GM12878 (cell line): Measurements from ENCODE around the gene ACTR5. TPM values are rescaled to one million over a fixed set of nuclear protein-coding genes. Genes with fewer than 3 reads are reported as not detected.

ENCODE experiments used
- ATAC-seq: fragments of 200-7000 bp; cut with Tn5 transposase; 3 replicates; pipeline ENCODE4 v1.9.1; 2020; ENCODE audit warnings: mild to moderate bottlenecking, moderate library complexity
- BruUV-seq: library from RNA; stranded (reverse); fragments of 400-500 nt; replicated peaks from 2 replicates; lab custom pipeline; 2021; lab: Mats Ljungman, UMichigan
- CTCF ChIA-PET: fragments of 300-600 bp; sonication (Branson Sonifier 250); formaldehyde crosslinking; extraction: SDS; loops from one replicate; lab custom pipeline; 2021; ENCODE audit warnings: inconsistent platforms; lab: Yijun Ruan, JAX
- POLR2A ChIA-PET: fragments of 350-600 bp; formaldehyde crosslinking; extraction: SDS; loops from one replicate; lab custom pipeline; 2021; ENCODE audit warnings: inconsistent platforms; lab: Charles Lee
- RAD21 ChIA-PET: fragments of 300-600 bp; sonication (Branson Sonifier 250); formaldehyde crosslinking; loops from one replicate; lab custom pipeline; 2023; ENCODE audit warnings: antibody characterized with exemption; ENCODE audit not compliant: unreplicated experiment; lab: Charles Lee
- SMC1A ChIA-PET: fragments of 300-600 bp; sonication (Branson Sonifier 250); formaldehyde crosslinking; loops from one replicate; lab custom pipeline; 2023; ENCODE audit not compliant: unreplicated experiment, uncharacterized antibody; lab: Charles Lee
- DNase-seq: peaks from one replicate; pipeline ENCODE4 v3.0.0-alpha.2; 2011; ENCODE audit warnings: low read depth, low spot score
- FAIRE-seq: peaks from 3 replicates; lab custom pipeline; 2011; peaks lifted over from hg19 to GRCh38; lab: Jason Lieb, UNC
- H2AFZ ChIP-seq: 2 replicates; pipeline ENCODE4 v1.6.0; 2011; ENCODE audit warnings: low read depth, low read length, control low read depth; ENCODE audit not compliant: control insufficient read depth
- H3K27ac ChIP-seq: 2 replicates; pipeline ENCODE4 v1.5.1; 2011; ENCODE audit warnings: control low read depth; ENCODE audit not compliant: control insufficient read depth, insufficient read depth
- H3K27me3 ChIP-seq, 2 experiments: replicated peaks in 1 of 2; 2 replicates each; pipeline versions ENCODE4 v1.6.0 to v1.6.1; 2011; ENCODE audit warnings: low read length in 1 of 2; ENCODE audit not compliant: control insufficient read depth in 2 of 2, insufficient read depth in 2 of 2
- H3K36me3 ChIP-seq, 2 experiments: 2 replicates each; pipeline ENCODE4 v1.5.1; 2011; ENCODE audit warnings: low read length in 1 of 2; ENCODE audit not compliant: control insufficient read depth in 2 of 2, insufficient read depth in 2 of 2
- H3K4me1 ChIP-seq: 2 replicates; pipeline ENCODE4 v1.6.1; 2011; ENCODE audit warnings: mild to moderate bottlenecking, low read length, moderate library complexity, mixed read lengths; ENCODE audit not compliant: control insufficient read depth, insufficient read depth
- H3K4me2 ChIP-seq: 2 replicates; pipeline ENCODE4 v1.6.0; 2011; ENCODE audit warnings: control low read depth; ENCODE audit not compliant: control insufficient read depth, insufficient read depth
- H3K4me3 ChIP-seq: fragments of 200-600 bp; sonication (generic); 2 replicates; pipeline ENCODE4 v1.5.1; 2016
- H3K79me2 ChIP-seq: 2 replicates; pipeline ENCODE4 v1.6.0; 2011; ENCODE audit warnings: low read length; ENCODE audit not compliant: control insufficient read depth, insufficient read depth
- H3K9ac ChIP-seq: 2 replicates; pipeline ENCODE4 v1.8.0; 2011; ENCODE audit warnings: low read length, control low read depth, mixed read lengths; ENCODE audit not compliant: control insufficient read depth, insufficient read depth
- H3K9me3 ChIP-seq: replicated peaks from 3 replicates; pipeline ENCODE4 v1.5.1; 2011; ENCODE audit warnings: mild to moderate bottlenecking, low read length; ENCODE audit not compliant: control insufficient read depth, insufficient read depth
- H4K20me1 ChIP-seq: 2 replicates; pipeline ENCODE4 v1.6.0; 2011; ENCODE audit not compliant: control insufficient read depth, insufficient read depth
- FOS ChIP-seq: IDR thresholded peaks from 3 replicates; pipeline ENCODE4 v1.6.1; 2011; ENCODE audit warnings: borderline replicate concordance; ENCODE audit not compliant: insufficient read length; ENCODE audit errors: extremely low read depth
- JUNB ChIP-seq: IDR thresholded peaks from 2 replicates; pipeline ENCODE4 v1.6.1; 2016; ENCODE audit warnings: antibody characterized with exemption, mild to moderate bottlenecking
- MTA2 ChIP-seq: fragments of 450-650 bp; IDR thresholded peaks from 2 replicates; pipeline ENCODE4 v1.6.1; 2016; ENCODE audit warnings: low read depth, mild to moderate bottlenecking, moderate library complexity
- NBN ChIP-seq: fragments of 450-650 bp; IDR thresholded peaks from 2 replicates; pipeline ENCODE4 v1.6.1; 2016
- POLR2AphosphoS2 ChIP-seq: IDR thresholded peaks from 2 replicates; pipeline ENCODE4 v1.6.1; 2011; ENCODE audit warnings: low read depth, mild to moderate bottlenecking, low read length, improper control_type of control experiment, moderate library complexity
- RAD21 ChIP-seq: IDR thresholded peaks from 2 replicates; pipeline ENCODE4 v1.6.1; 2011; ENCODE audit warnings: mild to moderate bottlenecking, low read depth, low read length, moderate library complexity; ENCODE audit not compliant: insufficient read depth
- SMAD5 ChIP-seq: IDR thresholded peaks from 2 replicates; pipeline ENCODE4 v1.6.1; 2016; ENCODE audit warnings: antibody characterized with exemption, low read depth
- TCF7 ChIP-seq: IDR thresholded peaks from 2 replicates; pipeline ENCODE4 v1.6.1; 2014; ENCODE audit warnings: antibody characterized with exemption, borderline replicate concordance
- WGBS: methylation state at CpG from one replicate; pipeline ENCODE4 v1.1.6; 2016; ENCODE audit warnings: low lambda C conversion rate; ENCODE audit not compliant: insufficient replicate concordance, insufficient coverage; ENCODE audit errors: missing lambda C conversion rate; 5-methylcytosine and 5-hydroxymethylcytosine counted together
- in situ Hi-C: fragments of 300-500 bp; cut with MboI; formaldehyde crosslinking; loops from 9 replicates; pipeline ENCODE4 v1.14.3; 2018; ENCODE audit warnings: mixed read lengths
- intact Hi-C: fragments of 100-400 bp; cut with micrococcal nuclease; formaldehyde crosslinking; loops from one replicate; pipeline ENCODE4 v1.14.2; 2022; ENCODE audit not compliant: unreplicated experiment
- polyA plus RNA-seq, 11 experiments: library from polyadenylated mRNA; depleted of rRNA in 4 of 11; unstranded in 6 of 11; stranded (reverse) in 5 of 11; fragments of >200 nt; fragmentation: Nextera tagmentation in 4 of 11; fragmentation: Illumina TruSeq in 1 of 11; extraction: Ambion mirVana in 4 of 11; extraction: Trizol in 1 of 11; gene quantifications; 1 replicate in 1 of 11; 2 replicates in 10 of 11; pipeline versions ENCODE4 v1.2.1 to v1.2.3, GENCODE V29; 2011 to 2016; ENCODE audit warnings: inconsistent platforms in 2 of 11, missing spikeins in 2 of 11, low read depth in 1 of 11
- total RNA-seq, 4 experiments: library from RNA; depleted of rRNA in 3 of 4; stranded (reverse); fragments of >200 nt in 3 of 4; fragmentation: Illumina TruSeq in 1 of 4; extraction: Trizol in 1 of 4; gene quantifications; 2 replicates each; pipeline versions ENCODE4 v1.2.1 to v1.2.3, GENCODE V29; 2013 to 2021
- TF ChIP-seq, protein P1 (sequence below): IDR thresholded peaks from 2 replicates; pipeline ENCODE4 v1.6.1; 2011; ENCODE audit warnings: low read depth, mild to moderate bottlenecking, low read length, moderate library complexity, borderline replicate concordance; ENCODE audit errors: extremely low read depth
- TF ChIP-seq, protein P2 (sequence below): IDR thresholded peaks from 2 replicates; pipeline ENCODE4 v1.6.1; 2011; ENCODE audit warnings: low read depth, low read length, improper control_type of control experiment, borderline replicate concordance
- TF ChIP-seq, protein P3 (sequence below): IDR thresholded peaks from 2 replicates; pipeline ENCODE4 v1.6.1; 2012; ENCODE audit warnings: low read depth, low read length, improper control_type of control experiment
- TF ChIP-seq, protein P4 (sequence below): fragments of 450-650 bp; IDR thresholded peaks from 2 replicates; pipeline ENCODE4 v1.6.1; 2014; ENCODE audit warnings: mild to moderate bottlenecking

The ACTR5 gene
- total and polyA plus RNA-seq, 10 of the 15 experiments (the other 5 are each of a cell fraction or from before 2014, with no cell fraction given), result 0.52 to 14.7 (median 8.8) TPM

DNA sequence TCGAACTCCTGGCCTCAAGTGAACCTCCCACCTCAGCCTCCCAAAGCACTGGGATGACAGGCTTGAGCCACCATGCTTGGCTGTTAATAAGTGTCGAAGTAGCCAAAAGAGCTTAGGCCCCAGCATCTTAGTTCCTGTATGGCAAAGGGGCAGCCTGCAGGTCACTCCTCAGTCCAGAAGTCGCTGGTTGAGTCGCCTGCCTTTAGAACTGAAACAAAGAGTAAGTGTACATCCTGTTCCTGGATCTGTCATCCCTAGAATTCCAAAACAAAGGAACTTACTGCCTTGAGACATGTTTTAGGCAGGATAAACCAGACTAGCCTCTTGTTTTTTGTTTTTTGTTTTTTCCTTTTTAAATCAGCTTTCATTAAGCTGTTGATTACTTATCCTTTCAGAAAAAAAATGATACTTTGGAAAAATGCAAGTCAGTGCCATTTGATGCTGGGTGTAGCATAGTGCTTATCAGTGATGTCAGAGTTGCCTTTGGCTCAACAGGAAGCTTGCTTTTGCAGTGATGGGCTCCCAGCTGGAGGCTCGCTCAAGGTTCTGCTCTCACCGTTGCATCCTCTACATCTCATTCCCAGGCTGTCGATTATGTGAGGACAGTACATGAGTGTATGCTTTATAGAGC lies 9.0 kb downstream of the ACTR5 start:
- ChIA-PET RAD21 (interaction anchor here (1.3 kb wide), 1 partner anchor 112 kb away, joined by 3 read pairs; no protein-coding TSS in a partner anchor), POLR2A (no interaction called here), CTCF (interaction anchor here (0.8 to 11.2 kb wide), 5 partner anchors 8 to 175 kb away, joined by 3 to 138 read pairs (median 3); no protein-coding TSS in a partner anchor), SMC1A (interaction anchor here (0.6 to 0.8 kb wide), 2 partner anchors 49 to 73 kb away, joined by 3 read pairs; no protein-coding TSS in a partner anchor)
- Histone ChIP-seq H3K9me3 (no peaks in the 10 kb centered on the region), H3K4me2 (no peak overlapping the region), H2AFZ (no peak overlapping the region), H3K27ac (no peak overlapping the region), H3K27me3 (no peaks in the 10 kb centered on the region), H3K79me2 (no peaks in the 10 kb centered on the region)
- 90% methylated on average over 7 of the region's 7 CpGs for whole genome bisulfite sequencing
- ATAC-seq (no peak), DNase-seq (no peak)
- TF ChIP-seq SMAD5 (no peak), POLR2AphosphoS2 (no peak)
- TF ChIP-seq, all 136 proteins: peak for 0
- no peaks in the 10 kb centered on the region for H3K4me1 ChIP-seq
- no peak overlapping the region for H3K4me3 ChIP-seq
- 0 out of 2 replicates have a peak, but pooled peaks cover 3% of the 10 kb centered on the region for H4K20me1 ChIP-seq
- intact Hi-C loops, result loop anchor here (10.0 kb wide), 1 partner anchor 288 kb away; no protein-coding TSS in a partner anchor
- no peak overlapping the region for H3K9ac ChIP-seq
- no peak for FAIRE-seq
- in situ Hi-C loops, result no loop called here
- H3K36me3 ChIP-seq, result peaks cover 10 to 21% of the 10 kb centered on the region in 2 experiments; a peak in 3 of 4 replicates
- BruUV-seq, result no TSS peak

DNA sequence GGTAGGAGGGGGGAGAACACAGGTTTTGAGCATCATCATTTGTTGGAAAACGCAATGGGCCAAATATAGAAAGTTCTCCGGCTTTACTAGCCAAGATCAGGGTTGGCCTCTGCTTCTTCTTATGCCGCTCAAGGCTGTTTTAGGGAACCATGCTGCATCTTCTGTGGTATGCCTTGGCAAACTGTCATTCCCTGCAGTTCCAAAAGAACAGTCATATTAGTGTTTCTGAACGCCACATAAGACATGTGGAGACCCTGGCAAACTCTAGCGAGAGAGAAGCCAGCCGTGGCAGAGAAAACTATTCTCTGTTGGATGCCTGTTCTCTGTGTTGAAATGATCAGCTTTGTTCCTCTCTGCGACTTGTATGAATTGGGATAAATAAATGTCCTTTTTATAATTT lies 10.8 kb downstream of the ACTR5 start:
- Histone ChIP-seq H3K27me3 (no peaks in the 10 kb centered on the region), H3K27ac (no peak overlapping the region), H3K4me2 (no peak overlapping the region), H2AFZ (no peak overlapping the region), H3K4me1 (no peaks in the 10 kb centered on the region), H3K9ac (no peak overlapping the region), H3K4me3 (no peak overlapping the region), H4K20me1 (0 out of 2 replicates have a peak, but pooled peaks cover 3% of the 10 kb centered on the region), H3K79me2 (no peaks in the 10 kb centered on the region), H3K9me3 (no peaks in the 10 kb centered on the region), H3K36me3 (peaks cover 10 to 25% of the 10 kb centered on the region in 2 experiments; a peak in 3 of 4 replicates)
- BruUV-seq, result no TSS peak
- 94% methylated on average over 7 of the region's 7 CpGs for WGBS
- TF ChIP-seq NBN, result no peak
- TF ChIP-seq TCF7, result no peak
- TF ChIP-seq, protein P1, sequence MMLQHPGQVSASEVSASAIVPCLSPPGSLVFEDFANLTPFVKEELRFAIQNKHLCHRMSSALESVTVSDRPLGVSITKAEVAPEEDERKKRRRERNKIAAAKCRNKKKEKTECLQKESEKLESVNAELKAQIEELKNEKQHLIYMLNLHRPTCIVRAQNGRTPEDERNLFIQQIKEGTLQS, result no peak
- TF ChIP-seq, protein P2, sequence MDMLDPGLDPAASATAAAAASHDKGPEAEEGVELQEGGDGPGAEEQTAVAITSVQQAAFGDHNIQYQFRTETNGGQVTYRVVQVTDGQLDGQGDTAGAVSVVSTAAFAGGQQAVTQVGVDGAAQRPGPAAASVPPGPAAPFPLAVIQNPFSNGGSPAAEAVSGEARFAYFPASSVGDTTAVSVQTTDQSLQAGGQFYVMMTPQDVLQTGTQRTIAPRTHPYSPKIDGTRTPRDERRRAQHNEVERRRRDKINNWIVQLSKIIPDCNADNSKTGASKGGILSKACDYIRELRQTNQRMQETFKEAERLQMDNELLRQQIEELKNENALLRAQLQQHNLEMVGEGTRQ, result no peak
- no peak for TF ChIP-seq MTA2
- TF ChIP-seq, protein P3, sequence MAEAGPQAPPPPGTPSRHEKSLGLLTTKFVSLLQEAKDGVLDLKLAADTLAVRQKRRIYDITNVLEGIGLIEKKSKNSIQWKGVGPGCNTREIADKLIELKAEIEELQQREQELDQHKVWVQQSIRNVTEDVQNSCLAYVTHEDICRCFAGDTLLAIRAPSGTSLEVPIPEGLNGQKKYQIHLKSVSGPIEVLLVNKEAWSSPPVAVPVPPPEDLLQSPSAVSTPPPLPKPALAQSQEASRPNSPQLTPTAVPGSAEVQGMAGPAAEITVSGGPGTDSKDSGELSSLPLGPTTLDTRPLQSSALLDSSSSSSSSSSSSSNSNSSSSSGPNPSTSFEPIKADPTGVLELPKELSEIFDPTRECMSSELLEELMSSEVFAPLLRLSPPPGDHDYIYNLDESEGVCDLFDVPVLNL, result no peak
- no peak for TF ChIP-seq JUNB
- TF ChIP-seq RAD21, result no peak
- TF ChIP-seq, protein P4, sequence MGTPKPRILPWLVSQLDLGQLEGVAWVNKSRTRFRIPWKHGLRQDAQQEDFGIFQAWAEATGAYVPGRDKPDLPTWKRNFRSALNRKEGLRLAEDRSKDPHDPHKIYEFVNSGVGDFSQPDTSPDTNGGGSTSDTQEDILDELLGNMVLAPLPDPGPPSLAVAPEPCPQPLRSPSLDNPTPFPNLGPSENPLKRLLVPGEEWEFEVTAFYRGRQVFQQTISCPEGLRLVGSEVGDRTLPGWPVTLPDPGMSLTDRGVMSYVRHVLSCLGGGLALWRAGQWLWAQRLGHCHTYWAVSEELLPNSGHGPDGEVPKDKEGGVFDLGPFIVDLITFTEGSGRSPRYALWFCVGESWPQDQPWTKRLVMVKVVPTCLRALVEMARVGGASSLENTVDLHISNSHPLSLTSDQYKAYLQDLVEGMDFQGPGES, result no peak
- no peak for TF ChIP-seq FOS
- POLR2A ChIA-PET, result no interaction called here
- in situ Hi-C loops (no loop called here), intact Hi-C loops (loop anchor here (10.0 kb wide), 1 partner anchor 286 kb away; no protein-coding TSS in a partner anchor)
- DNase-seq (no peak), FAIRE-seq (no peak), ATAC-seq (no peak)
- SMC1A ChIA-PET, result interaction anchor here (0.6 to 3.1 kb wide), 4 partner anchors 7 to 134 kb away, joined by 3 to 13 read pairs (median 6); no protein-coding TSS in a partner anchor
- CTCF ChIA-PET, result interaction anchor here (0.6 to 11.3 kb wide), 3 partner anchors 8 to 134 kb away, joined by 3 to 74 read pairs (median 6); no protein-coding TSS in a partner anchor
- RAD21 ChIA-PET, result no interaction called here
